HG03066 (cell line): ENCODE measurements around the gene TRPM3.

Experiments used
- ATAC-seq: cut with Tn5 transposase; IDR thresholded peaks from one replicate; pipeline ENCODE4 v1.9.1; 2021; ENCODE audit warnings: low read depth; ENCODE audit not compliant: unreplicated experiment

The TRPM3 gene

GRCh38 chr9:70594386-70594944 is 527.0 kb downstream of the TRPM3 start:
- no peak for ATAC-seq

- ATAC-seq = no peak
Measured at GRCh38 chr9:70593241-70593640, 528.2 kb downstream of the TRPM3 start.

GRCh38 chr9:70590315-70590677 is 531.1 kb downstream of the TRPM3 start:
- no peak for ATAC-seq

GRCh38 chr9:70589571-70590314 is 531.7 kb downstream of the TRPM3 start:
- no peak for ATAC-seq

- no peak for ATAC-seq
Measured at GRCh38 chr9:70588999-70589398, 532.4 kb downstream of the TRPM3 start.

- ATAC-seq = no peak
Measured at GRCh38 chr9:70588381-70588780, 533.0 kb downstream of the TRPM3 start.

- ATAC-seq = no peak
Measured at GRCh38 chr9:70587201-70587600, 534.2 kb downstream of the TRPM3 start.

GRCh38 chr9:70586476-70586875 is 534.9 kb downstream of the TRPM3 start:
- ATAC-seq = no peak

- no peak for ATAC-seq
Measured at GRCh38 chr9:70581955-70582350, 539.5 kb downstream of the TRPM3 start.

GRCh38 chr9:70581214-70581954 is 540.0 kb downstream of the TRPM3 start:
- ATAC-seq = no peak

GRCh38 chr9:70580606-70581195 is 540.7 kb downstream of the TRPM3 start:
- no peak for ATAC-seq

GRCh38 chr9:70579686-70580085 is 541.7 kb downstream of the TRPM3 start:
- no peak for ATAC-seq

- no peak for ATAC-seq
Measured at GRCh38 chr9:70578720-70579119, 542.7 kb downstream of the TRPM3 start.

GRCh38 chr9:70577671-70578070 is 543.8 kb downstream of the TRPM3 start:
- no peak for ATAC-seq

GRCh38 chr9:70576116-70576515 is 545.3 kb downstream of the TRPM3 start:
- ATAC-seq = no peak

GRCh38 chr9:70574151-70574837 is 547.1 kb downstream of the TRPM3 start:
- no peak for ATAC-seq

- no peak for ATAC-seq
Measured at GRCh38 chr9:70573308-70573707, 548.1 kb downstream of the TRPM3 start.

- ATAC-seq = no peak
Measured at GRCh38 chr9:70571258-70571657, 550.2 kb downstream of the TRPM3 start.

GRCh38 chr9:70569791-70570190 is 551.6 kb downstream of the TRPM3 start:
- no peak for ATAC-seq

GRCh38 chr9:70569070-70569772 is 552.2 kb downstream of the TRPM3 start:
- ATAC-seq = no peak
